ENCODE measurements around the gene GPX4.

DNA sequence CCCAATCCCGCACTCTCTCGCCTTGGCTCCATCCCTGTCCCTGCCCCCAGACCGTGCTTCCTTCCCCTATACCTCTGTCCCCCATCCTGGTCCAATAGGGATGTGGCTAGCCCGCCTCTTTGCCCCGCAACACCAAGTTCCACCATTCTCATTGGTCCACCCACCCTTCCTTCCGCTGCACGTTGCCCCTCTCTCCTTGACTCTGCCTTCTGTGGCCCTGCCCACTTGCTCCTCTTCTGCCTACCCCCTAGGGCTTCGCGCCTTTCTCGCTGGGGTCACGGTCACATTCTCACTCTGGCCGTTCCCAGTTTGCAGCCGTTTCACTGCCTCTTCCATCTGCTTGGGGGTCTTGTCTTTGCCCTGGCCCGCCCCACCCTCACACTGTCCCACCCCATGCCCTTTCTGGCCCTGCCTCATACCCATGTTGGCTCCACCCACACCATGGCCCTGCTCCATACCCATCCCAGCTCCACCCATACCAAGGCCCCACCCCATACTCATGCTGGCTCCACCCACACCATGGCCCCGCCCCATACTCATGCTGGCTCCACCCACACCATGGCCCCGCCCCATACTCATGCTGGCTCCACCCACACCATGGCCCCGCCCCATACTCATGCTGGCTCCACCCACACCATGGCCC is 41.3 kb upstream of the GPX4 start:
- TF ChIP-seq, protein P1, sequence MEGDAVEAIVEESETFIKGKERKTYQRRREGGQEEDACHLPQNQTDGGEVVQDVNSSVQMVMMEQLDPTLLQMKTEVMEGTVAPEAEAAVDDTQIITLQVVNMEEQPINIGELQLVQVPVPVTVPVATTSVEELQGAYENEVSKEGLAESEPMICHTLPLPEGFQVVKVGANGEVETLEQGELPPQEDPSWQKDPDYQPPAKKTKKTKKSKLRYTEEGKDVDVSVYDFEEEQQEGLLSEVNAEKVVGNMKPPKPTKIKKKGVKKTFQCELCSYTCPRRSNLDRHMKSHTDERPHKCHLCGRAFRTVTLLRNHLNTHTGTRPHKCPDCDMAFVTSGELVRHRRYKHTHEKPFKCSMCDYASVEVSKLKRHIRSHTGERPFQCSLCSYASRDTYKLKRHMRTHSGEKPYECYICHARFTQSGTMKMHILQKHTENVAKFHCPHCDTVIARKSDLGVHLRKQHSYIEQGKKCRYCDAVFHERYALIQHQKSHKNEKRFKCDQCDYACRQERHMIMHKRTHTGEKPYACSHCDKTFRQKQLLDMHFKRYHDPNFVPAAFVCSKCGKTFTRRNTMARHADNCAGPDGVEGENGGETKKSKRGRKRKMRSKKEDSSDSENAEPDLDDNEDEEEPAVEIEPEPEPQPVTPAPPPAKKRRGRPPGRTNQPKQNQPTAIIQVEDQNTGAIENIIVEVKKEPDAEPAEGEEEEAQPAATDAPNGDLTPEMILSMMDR (conservative IDR thresholded peaks at IDR 0.05; ENCODE audit: low read length) = no peak
- TF ChIP-seq EZH2phosphoT487 (IDR thresholded peaks at IDR 0.05; ENCODE audit: borderline replicate concordance, low read depth, low read length) = no peak

Data from OCI-LY7 (cell line).